ENCODE data around the gene CERK. TPM values are rescaled to one million over a fixed set of nuclear protein-coding genes. Genes with fewer than 3 reads are reported as not detected.
A peak's percentile ranks its signal among the peaks of the same experiment; 100 is the strongest.

Gene CERK
- total and polyA plus RNA-seq, 8 donors: 12.7 to 32.7 (median 29.5) TPM

GRCh38 chr22:46775850-46776826, 38.1 kb upstream of the CERK start:
- no peak for FAIRE-seq
- Histone ChIP-seq H3K4me3 (no peak overlapping the region), H3K36me3 (no peaks in the 10 kb centered on the region), H3K27ac (peak overlapping the region in 2 of 4 donors; percentile 80 to 82), H3K27me3 (no peaks in the 10 kb centered on the region), H3K4me1 (peaks cover 0 to 37% (median 0%) of the 10 kb centered on the region in 3 donors), H3K9me3 (no peaks in the 10 kb centered on the region)
- no peak for DNase-seq
- 80 to 82% methylated on average over 22 of the region's 22 CpGs for WGBS, 2 donors
- intact Hi-C loops (cut with DNase I): no loop called here
- peak in 1 of 4 donors; percentile 16 for ATAC-seq
- no peak for TF ChIP-seq CTCF (IDR thresholded peaks at IDR 0.05)

- FAIRE-seq (no peak), ATAC-seq (peak in 1 of 4 donors; percentile 11), DNase-seq (no peak)
- H3K36me3 ChIP-seq: no peaks in the 10 kb centered on the region
- H3K27ac ChIP-seq: peak overlapping the region in 2 of 4 donors; percentile 80 to 82
- H3K4me1 ChIP-seq: peaks cover 0 to 38% (median 0%) of the 10 kb centered on the region in 3 donors
- WGBS, 2 donors: 74 to 75% methylated on average over 20 of the region's 20 CpGs
- no peaks in the 10 kb centered on the region for H3K27me3 ChIP-seq
- no peak for TF ChIP-seq CTCF (IDR thresholded peaks at IDR 0.05)
- intact Hi-C loops (cut with DNase I): no loop called here
- H3K9me3 ChIP-seq: no peaks in the 10 kb centered on the region
- H3K4me3 ChIP-seq: no peak overlapping the region
These were observed 37.2 kb upstream of the CERK start for GRCh38 chr22:46774980-46775849.

- TF ChIP-seq CTCF (IDR thresholded peaks at IDR 0.05): no peak
- ATAC-seq (peak in 1 of 4 donors; percentile 27), DNase-seq (no peak), FAIRE-seq (no peak)
- intact Hi-C loops (cut with DNase I): no loop called here
- Histone ChIP-seq H3K9me3 (no peaks in the 10 kb centered on the region), H3K27ac (peak overlapping the region; percentile 26 to 82 (median 58)), H3K27me3 (no peaks in the 10 kb centered on the region), H3K4me1 (peaks cover 0 to 40% (median 0%) of the 10 kb centered on the region in 3 donors), H3K4me3 (no peak overlapping the region), H3K36me3 (no peaks in the 10 kb centered on the region)
- 86 to 89% methylated on average over 24 of the region's 24 CpGs for WGBS, 2 donors
These were observed 36.4 kb upstream of the CERK start for GRCh38 chr22:46774253-46774979.

GRCh38 chr22:46773076-46773475, 35.0 kb upstream of the CERK start:
- no peaks in the 10 kb centered on the region for H3K36me3 ChIP-seq
- no peak for DNase-seq
- H3K4me1 ChIP-seq: peaks cover 0 to 40% (median 0%) of the 10 kb centered on the region in 3 donors
- no peak overlapping the region for H3K4me3 ChIP-seq
- peak overlapping the region in 3 of 4 donors; percentile 26 to 82 (median 80) for H3K27ac ChIP-seq
- no peak for FAIRE-seq
- H3K9me3 ChIP-seq: no peaks in the 10 kb centered on the region
- no peak for ATAC-seq
- no peaks in the 10 kb centered on the region for H3K27me3 ChIP-seq
- no peak for TF ChIP-seq CTCF (IDR thresholded peaks at IDR 0.05)
- WGBS, 2 donors: 89% methylated on average over 10 of the region's 10 CpGs
- intact Hi-C loops (cut with DNase I): no loop called here
